Endothelial cell of umbilical vein (primary cell): ENCODE results near the gene ITGA2. TPM values are rescaled to one million over a fixed set of nuclear protein-coding genes. Genes with fewer than 3 reads are reported as not detected.

ENCODE experiments used
- BruUV-seq: library from RNA; stranded (reverse); fragments of 400-500 nt; replicated peaks from 2 replicates; lab custom pipeline; 2021; lab: Mats Ljungman, UMichigan
- CTCF ChIA-PET: fragments of 300-600, 350-600 bp; sonication (Branson Sonifier 250); formaldehyde crosslinking; loops from one replicate; lab custom pipeline; 2021; ENCODE audit warnings: antibody characterized with exemption, inconsistent platforms; lab: Charles Lee
- POLR2A ChIA-PET: fragments of 300-600, 350-600 bp; sonication (Branson Sonifier 250); formaldehyde crosslinking; loops from one replicate; lab custom pipeline; 2021; ENCODE audit warnings: antibody characterized with exemption, inconsistent platforms; lab: Charles Lee
- DNase-seq: peaks from one replicate; pipeline ENCODE4 v3.0.0-alpha.2; 2011; ENCODE audit warnings: low read depth, low spot score
- FAIRE-seq: peaks from 2 replicates; lab custom pipeline; 2011; peaks lifted over from hg19 to GRCh38; lab: Jason Lieb, UNC
- H2AFZ ChIP-seq: 2 replicates; pipeline ENCODE4 v1.6.0; 2012; ENCODE audit warnings: low read depth, low read length, control low read depth, inconsistent platforms
- H3K27ac ChIP-seq: 2 replicates; pipeline ENCODE4 v1.5.1; 2011; ENCODE audit warnings: low read depth, mild to moderate bottlenecking, control low read depth, low read length, moderate library complexity; ENCODE audit not compliant: insufficient read depth
- H3K27me3 ChIP-seq, 2 experiments: 2 replicates each; pipeline versions ENCODE4 v1.6.0 to v1.6.1; 2011; ENCODE audit warnings: low read length in 2 of 2, mixed read lengths in 1 of 2; ENCODE audit not compliant: control insufficient read depth in 2 of 2, insufficient read depth in 2 of 2
- H3K36me3 ChIP-seq, 2 experiments: 2 replicates in 1 of 2; 3 replicates in 1 of 2; pipeline ENCODE4 v1.5.1; 2011; ENCODE audit warnings: low read length in 2 of 2, mild to moderate bottlenecking in 1 of 2, moderate library complexity in 1 of 2; ENCODE audit not compliant: control insufficient read depth in 2 of 2, insufficient read depth in 2 of 2; ENCODE audit errors: extremely low read depth in 1 of 2
- H3K4me1 ChIP-seq: 3 replicates; pipeline ENCODE4 v1.5.1; 2011; ENCODE audit warnings: mild to moderate bottlenecking, low read length; ENCODE audit not compliant: control insufficient read depth, insufficient read depth; ENCODE audit errors: extremely low read depth
- H3K4me2 ChIP-seq: 2 replicates; pipeline ENCODE4 v1.6.1; 2011; ENCODE audit warnings: low read length, control low read depth, mixed read lengths; ENCODE audit not compliant: insufficient read depth
- H3K4me3 ChIP-seq, 3 experiments: fragments of 200-600 bp in 1 of 3; sonication (generic), shearing (Covaris generic) in 1 of 3; replicated peaks in 1 of 3; 2 replicates each; pipeline ENCODE4 v1.5.1; 2011 to 2016; ENCODE audit warnings: control low read depth in 3 of 3, low read length in 3 of 3, mild to moderate bottlenecking in 2 of 3, inconsistent platforms in 1 of 3, low read depth in 1 of 3, moderate library complexity in 1 of 3; ENCODE audit not compliant: insufficient read depth in 1 of 3
- H3K79me2 ChIP-seq: 2 replicates; pipeline ENCODE4 v1.6.0; 2012; ENCODE audit warnings: low read length, inconsistent platforms; ENCODE audit not compliant: control insufficient read depth, insufficient read depth
- H3K9ac ChIP-seq: replicated peaks from 2 replicates; pipeline ENCODE3; 2011; ENCODE audit warnings: low read length, control low read depth; ENCODE audit not compliant: insufficient read depth; ENCODE audit errors: extremely low read depth
- H3K9me1 ChIP-seq: replicated peaks from 3 replicates; pipeline ENCODE4 v1.6.0; 2011; ENCODE audit warnings: mild to moderate bottlenecking, low read length; ENCODE audit not compliant: control insufficient read depth, insufficient read depth; ENCODE audit errors: extremely low read depth
- H3K9me3 ChIP-seq: replicated peaks from 2 replicates; pipeline ENCODE4 v1.5.1; 2012; ENCODE audit warnings: low read length, inconsistent platforms; ENCODE audit not compliant: control insufficient read depth, insufficient read depth
- H4K20me1 ChIP-seq: replicated peaks from 2 replicates; pipeline ENCODE3; 2011; ENCODE audit warnings: mild to moderate bottlenecking, low read length; ENCODE audit not compliant: control insufficient read depth, insufficient read depth; ENCODE audit errors: extremely low read depth
- CTCF ChIP-seq, 2 donors: IDR thresholded peaks; 1 replicate in 1 of 2; 2 replicates in 1 of 2; pipeline ENCODE4 v1.5.1; 2011; ENCODE audit warnings: low read length in 2 of 2, mild to moderate bottlenecking in 2 of 2, moderate library complexity in 2 of 2, control low read depth in 1 of 2, inconsistent platforms in 1 of 2, low read depth in 1 of 2; ENCODE audit not compliant: insufficient read depth in 1 of 2; ENCODE audit errors: extremely low read depth in 1 of 2
- FOS ChIP-seq: IDR thresholded peaks from 2 replicates; pipeline ENCODE4 v1.6.1; 2011; ENCODE audit warnings: mild to moderate bottlenecking, low read length, moderate library complexity, borderline replicate concordance; ENCODE audit not compliant: insufficient read depth
- GATA2 ChIP-seq: IDR thresholded peaks from 2 replicates; pipeline ENCODE4 v1.7.0; 2011; ENCODE audit warnings: low read depth, mild to moderate bottlenecking, moderate library complexity, mixed read lengths, low read length; ENCODE audit not compliant: insufficient read length, insufficient read depth
- JUN ChIP-seq: IDR thresholded peaks from 2 replicates; pipeline ENCODE4 v1.6.1; 2011; ENCODE audit warnings: borderline replicate concordance, low read depth; ENCODE audit not compliant: insufficient read length, insufficient read depth
- MAX ChIP-seq: IDR thresholded peaks from 2 replicates; pipeline ENCODE4 v1.6.1; 2011; ENCODE audit not compliant: insufficient read depth, insufficient read length
- MYC ChIP-seq: IDR thresholded peaks from one replicate; pipeline ENCODE4 v1.6.1; 2011; ENCODE audit warnings: mild to moderate bottlenecking, low read depth, low read length
- POLR2A ChIP-seq: IDR thresholded peaks from 2 replicates; pipeline ENCODE4 v1.6.1; 2012; ENCODE audit warnings: low read depth, mild to moderate bottlenecking, control low read depth, low read length
- POLR2AphosphoS5 ChIP-seq: IDR thresholded peaks from 2 replicates; pipeline ENCODE4 v1.6.1; 2012; ENCODE audit warnings: low read depth, mild to moderate bottlenecking, control low read depth, low read length, moderate library complexity; ENCODE audit not compliant: insufficient read depth
- dilution Hi-C: fragments of 300-500 bp; cut with MboI; formaldehyde crosslinking; loops from one replicate; pipeline ENCODE4 v1.15.0; 2019; ENCODE audit warnings: low sequenced_read_pairs; ENCODE audit not compliant: extremely low pct_ligation_motif_present
- intact Hi-C: fragments of 100-400 bp; cut with micrococcal nuclease; formaldehyde crosslinking; loops from one replicate; pipeline ENCODE4 v1.10.0; 2022
- polyA plus RNA-seq, 4 experiments: library from polyadenylated mRNA; depleted of rRNA in 3 of 4; stranded (reverse) in 3 of 4; unstranded in 1 of 4; fragments of >200 nt; gene quantifications; 2 replicates each; pipeline versions ENCODE4 v1.2.1 to v1.2.3, GENCODE V29; 2011 to 2012; ENCODE audit warnings: missing spikeins in 1 of 4
- total RNA-seq: library from RNA; stranded (reverse); gene quantifications from 2 replicates; pipeline ENCODE4 v1.2.3, GENCODE V29; 2021

ITGA2 gene
- total and polyA plus RNA-seq, 2 donors (not counting 3 experiments of a cell fraction or from before 2014, with no cell fraction given), result 11.2 to 62.3 TPM

- no peaks in the 10 kb centered on the region for H3K27me3 ChIP-seq
- dilution Hi-C loops (no loop called here), intact Hi-C loops (loop anchor here (1.0 to 10.0 kb wide), 5 partner anchors 106 to 401 kb away; no protein-coding TSS in a partner anchor)
- no peak overlapping the region for H3K4me2 ChIP-seq
- H3K4me3 ChIP-seq, result no peak overlapping the region
- no TSS peak for BruUV-seq
- ChIA-PET CTCF (interaction anchor here (0.9 to 7.5 kb wide), 15 partner anchors 8 to 181 kb away, joined by 3 to 148 read pairs (median 5); partner anchors contain the start of gene MOCS2), POLR2A (no interaction called here)
- peaks cover 10% of the 10 kb centered on the region for H3K4me1 ChIP-seq
- peak; percentile 85 for DNase-seq
- H3K9me3 ChIP-seq, result no peaks in the 10 kb centered on the region
- H3K79me2 ChIP-seq, result no peaks in the 10 kb centered on the region
- no peaks in the 10 kb centered on the region for H3K9me1 ChIP-seq
- no peak overlapping the region for H2AFZ ChIP-seq
- H3K36me3 ChIP-seq, result peaks cover 10 to 11% of the 10 kb centered on the region in 2 experiments
- peak; percentile 63 for FAIRE-seq
- H3K9ac ChIP-seq, result no peak overlapping the region
- H3K27ac ChIP-seq, result no peak overlapping the region
- H4K20me1 ChIP-seq, result no peaks in the 10 kb centered on the region
- TF ChIP-seq FOS, result no peak
- no peak for TF ChIP-seq POLR2AphosphoS5
- peak; percentile 54 to 63 for TF ChIP-seq CTCF (IDR thresholded peaks at IDR 0.05; ENCODE audit: extremely low read depth in 1 of 2, insufficient read depth in 1 of 2, low read depth in 1 of 2, low read length in 2 of 2)
These were observed 106.9 kb downstream of the ITGA2 start for GRCh38 chr5:53095931-53096525.

GRCh38 chr5:53099546-53099945 lies 110.4 kb downstream of the ITGA2 start:
- Histone ChIP-seq H3K4me1 (no peaks in the 10 kb centered on the region), H3K27ac (no peak overlapping the region), H3K9me3 (no peaks in the 10 kb centered on the region), H3K79me2 (no peaks in the 10 kb centered on the region), H4K20me1 (no peaks in the 10 kb centered on the region), H3K9me1 (no peaks in the 10 kb centered on the region), H2AFZ (no peak overlapping the region), H3K27me3 (no peaks in the 10 kb centered on the region), H3K36me3 (peaks cover 12 to 14% of the 10 kb centered on the region in 2 experiments), H3K4me2 (no peak overlapping the region), H3K4me3 (no peak overlapping the region), H3K9ac (no peak overlapping the region)
- no peak for FAIRE-seq
- BruUV-seq, result no TSS peak
- ChIA-PET POLR2A (no interaction called here), CTCF (interaction anchor here (1.0 to 7.5 kb wide), 6 partner anchors 10 to 184 kb away, joined by 3 to 148 read pairs (median 4); partner anchors contain the start of gene ITGA2)
- TF ChIP-seq POLR2A (no peak), MAX (no peak), GATA2 (no peak), MYC (no peak), JUN (no peak)
- DNase-seq, result no peak
- intact Hi-C loops, result loop anchor here (10.0 kb wide), 1 partner anchor 405 kb away; no protein-coding TSS in a partner anchor
- dilution Hi-C loops, result no loop called here
